Skeletal muscle tissue (tissue), 4 donors: Measurements from ENCODE around the gene CHST4. TPM values are rescaled to one million over a fixed set of nuclear protein-coding genes. Genes with fewer than 3 reads are reported as not detected.

Experiments used
- H3K27ac ChIP-seq: one replicate; pipeline ENCODE4 v1.7.0; 2013; ENCODE audit warnings: mild to moderate bottlenecking, low read depth, low read length, inconsistent platforms
- H3K27me3 ChIP-seq, 3 donors: one replicate each; pipeline ENCODE4 v1.7.0; 2013; ENCODE audit warnings: low read length in 3 of 3; ENCODE audit not compliant: control insufficient read depth in 3 of 3, insufficient read depth in 3 of 3
- H3K36me3 ChIP-seq, 3 donors: one replicate each; pipeline ENCODE4 v1.7.0; 2013; ENCODE audit warnings: low read length in 3 of 3; ENCODE audit not compliant: control insufficient read depth in 3 of 3, insufficient read depth in 3 of 3
- H3K4me1 ChIP-seq, 3 donors: one replicate each; pipeline ENCODE4 v1.7.0; 2013; ENCODE audit warnings: low read length in 3 of 3, mild to moderate bottlenecking in 3 of 3; ENCODE audit not compliant: control insufficient read depth in 3 of 3, insufficient read depth in 3 of 3
- H3K4me3 ChIP-seq, 3 donors: one replicate each; pipeline ENCODE4 v1.7.0; 2013; ENCODE audit warnings: low read length in 3 of 3
- H3K9ac ChIP-seq, 3 donors: one replicate each; pipeline ENCODE4 v1.7.0; 2013; ENCODE audit warnings: low read length in 3 of 3, mild to moderate bottlenecking in 3 of 3, moderate library complexity in 2 of 3, low read depth in 1 of 3
- H3K9me3 ChIP-seq, 3 donors: one replicate each; pipeline ENCODE4 v1.7.0; 2013; ENCODE audit warnings: low read length in 3 of 3; ENCODE audit not compliant: control insufficient read depth in 3 of 3
- total RNA-seq: library from RNA; depleted of rRNA; stranded (reverse); fragments of >200 nt; gene quantifications from one replicate; pipeline ENCODE4 v1.2.3, GENCODE V29; 2014
- donor health status: Osteomylitis.

Gene CHST4
- not detected for total RNA-seq

- Histone ChIP-seq H3K4me3 (no peak within 1 kb of the TSS), H3K36me3 (no peaks in the 10 kb centered on the region), H3K27me3 (peaks cover 10 to 15% (median 14%) of the 10 kb centered on the region in 3 donors), H3K9ac (peak within 1 kb of the TSS in 1 of 3 donors; percentile 25), H3K9me3 (no peaks in the 10 kb centered on the region), H3K27ac (no peak within 1 kb of the TSS), H3K4me1 (peaks cover 0 to 8% (median 5%) of the 10 kb centered on the region in 3 donors)
Observed at GRCh38 chr16:71526111-71526631, at the start of gene CHST4. CHST4 (plus strand) TSS chr16:71526426; CDS start chr16:71536678, 10,252 bp downstream.

DNA sequence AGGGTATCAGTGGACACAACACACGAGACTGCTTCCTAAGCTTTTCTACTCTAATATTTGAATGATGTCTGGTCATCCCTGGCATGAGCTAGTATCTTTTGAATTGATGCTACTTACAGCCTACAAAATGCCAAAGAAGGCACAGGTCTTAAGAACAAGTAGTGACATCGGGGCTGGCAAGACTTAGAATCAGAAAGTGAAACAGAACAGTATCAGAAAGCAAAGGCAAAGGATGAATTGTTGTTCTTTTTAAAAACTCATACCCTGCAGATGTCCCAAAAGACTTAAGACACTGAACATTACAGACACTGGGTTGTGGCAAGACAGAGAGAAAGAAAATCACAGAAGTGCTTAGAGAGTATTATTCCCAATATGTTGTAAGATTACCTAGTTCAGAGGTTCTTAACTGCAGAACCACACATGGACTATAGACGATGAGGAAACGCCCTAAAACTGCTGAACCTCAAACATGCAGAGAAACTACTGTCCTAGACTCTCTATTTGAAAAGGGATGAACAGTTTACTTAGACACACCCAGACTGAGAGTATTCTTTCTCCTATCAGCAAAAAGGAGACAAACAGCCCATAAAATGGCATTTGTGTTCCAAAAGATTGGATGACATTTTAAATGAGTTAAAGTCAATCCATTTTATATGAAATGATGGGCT lies 49.6 kb upstream of the CHST4 start:
- no peak overlapping the region for H3K4me3 ChIP-seq
- H3K36me3 ChIP-seq: peaks cover 40 to 50% (median 49%) of the 10 kb centered on the region in 3 donors
- no peaks in the 10 kb centered on the region for H3K9me3 ChIP-seq
- no peaks in the 10 kb centered on the region for H3K4me1 ChIP-seq
- H3K27ac ChIP-seq: no peak overlapping the region
- no peak overlapping the region for H3K9ac ChIP-seq
- no peaks in the 10 kb centered on the region for H3K27me3 ChIP-seq

DNA sequence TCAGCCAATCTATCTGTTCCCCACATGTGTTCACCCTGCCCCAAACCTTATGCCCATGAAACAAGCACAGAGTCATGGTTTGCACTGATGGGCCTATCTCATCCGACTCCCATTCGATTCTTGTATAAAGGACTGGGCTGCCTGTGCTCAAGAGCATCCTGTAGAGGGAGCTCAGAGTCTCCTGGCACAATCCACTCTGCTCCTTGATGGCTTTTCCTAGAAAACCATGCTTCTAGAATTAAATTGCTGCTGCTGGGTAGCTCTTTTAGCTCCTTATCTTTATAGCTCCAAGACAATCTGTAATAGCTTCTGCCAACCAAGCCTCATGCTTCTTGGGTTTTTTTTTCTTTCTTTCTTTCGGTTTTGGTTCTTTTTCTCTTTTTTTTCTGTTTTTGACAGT lies 46.8 kb upstream of the CHST4 start:
- Histone ChIP-seq H3K27ac (no peak overlapping the region), H3K4me1 (peaks cover 7 to 9% (median 9%) of the 10 kb centered on the region in 3 donors), H3K9me3 (no peaks in the 10 kb centered on the region), H3K36me3 (peaks cover 36 to 47% (median 37%) of the 10 kb centered on the region in 3 donors), H3K4me3 (no peak overlapping the region), H3K9ac (no peak overlapping the region), H3K27me3 (no peaks in the 10 kb centered on the region)

- peaks cover 24 to 32% (median 29%) of the 10 kb centered on the region in 3 donors for H3K36me3 ChIP-seq
- H3K4me1 ChIP-seq: peaks cover 10 to 12% (median 12%) of the 10 kb centered on the region in 3 donors
- H3K4me3 ChIP-seq: no peak overlapping the region
- no peak overlapping the region for H3K9ac ChIP-seq
- no peak overlapping the region for H3K27ac ChIP-seq
- no peaks in the 10 kb centered on the region for H3K27me3 ChIP-seq
- H3K9me3 ChIP-seq: no peaks in the 10 kb centered on the region
Observed at GRCh38 chr16:71480956-71481355, 45.3 kb upstream of the CHST4 start.

- Histone ChIP-seq H3K9ac (no peak overlapping the region), H3K27me3 (no peaks in the 10 kb centered on the region), H3K9me3 (no peaks in the 10 kb centered on the region), H3K27ac (no peak overlapping the region), H3K4me3 (no peak overlapping the region), H3K36me3 (peaks cover 11 to 16% (median 13%) of the 10 kb centered on the region in 3 donors), H3K4me1 (peaks cover 10 to 12% (median 12%) of the 10 kb centered on the region in 3 donors)
Observed at GRCh38 chr16:71482569-71482968, 43.7 kb upstream of the CHST4 start.

GRCh38 chr16:71484006-71484893 lies 42.0 kb upstream of the CHST4 start:
- H3K9ac ChIP-seq: peak overlapping the region; percentile 88 to 97 (median 93)
- H3K4me3 ChIP-seq: peak overlapping the region; percentile 77 to 99 (median 88)
- peaks cover 0 to 4% (median 0%) of the 10 kb centered on the region in 3 donors for H3K36me3 ChIP-seq
- no peaks in the 10 kb centered on the region for H3K9me3 ChIP-seq
- H3K27me3 ChIP-seq: no peaks in the 10 kb centered on the region
- peak overlapping the region; percentile 91 for H3K27ac ChIP-seq
- peaks cover 10 to 12% (median 12%) of the 10 kb centered on the region in 3 donors for H3K4me1 ChIP-seq

- Histone ChIP-seq H3K27me3 (no peaks in the 10 kb centered on the region), H3K4me1 (peaks cover 3% of the 10 kb centered on the region in 3 donors), H3K9ac (no peak within 1 kb of the TSS), H3K9me3 (no peaks in the 10 kb centered on the region), H3K36me3 (no peaks in the 10 kb centered on the region), H3K4me3 (no peak within 1 kb of the TSS), H3K27ac (no peak within 1 kb of the TSS)
Observed at GRCh38 chr16:71489122-71489521, 37.1 kb upstream of the CHST4 start, which contains the start of gene ZNF19. ZNF19 (minus strand) TSS chr16:71489324; CDS start chr16:71482114, 7,210 bp downstream.

- H3K36me3 ChIP-seq: no peaks in the 10 kb centered on the region
- H3K4me3 ChIP-seq: no peak overlapping the region
- no peaks in the 10 kb centered on the region for H3K4me1 ChIP-seq
- H3K9me3 ChIP-seq: no peaks in the 10 kb centered on the region
- H3K9ac ChIP-seq: no peak overlapping the region
- H3K27ac ChIP-seq: no peak overlapping the region
- H3K27me3 ChIP-seq: no peaks in the 10 kb centered on the region
Observed at GRCh38 chr16:71490361-71490760, 35.9 kb upstream of the CHST4 start.

DNA sequence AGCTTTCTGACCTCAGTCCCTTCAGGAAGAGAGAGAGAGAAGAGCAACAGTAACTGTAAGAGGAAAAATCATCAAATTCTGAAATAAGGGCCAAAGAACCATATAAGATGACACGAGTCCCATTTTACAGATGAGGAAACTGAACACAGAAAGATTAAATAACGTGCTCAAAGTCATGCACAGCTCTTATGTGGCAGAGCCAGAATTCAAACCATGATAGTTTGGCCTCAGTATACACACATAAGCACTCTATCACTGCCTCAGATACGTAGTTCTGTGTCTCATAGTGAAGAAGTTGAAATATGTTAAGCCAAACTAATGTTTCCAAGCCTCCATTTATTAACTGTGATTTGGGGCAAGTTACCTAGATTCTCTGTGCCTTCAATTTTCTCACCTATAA lies 35.2 kb upstream of the CHST4 start:
- H3K27me3 ChIP-seq: no peaks in the 10 kb centered on the region
- H3K27ac ChIP-seq: no peak overlapping the region
- no peaks in the 10 kb centered on the region for H3K4me1 ChIP-seq
- no peak overlapping the region for H3K9ac ChIP-seq
- H3K36me3 ChIP-seq: no peaks in the 10 kb centered on the region
- H3K4me3 ChIP-seq: no peak overlapping the region
- no peaks in the 10 kb centered on the region for H3K9me3 ChIP-seq
